Measurements from ENCODE around the gene PTPRT. TPM values are rescaled to one million over a fixed set of nuclear protein-coding genes. Genes with fewer than 3 reads are reported as not detected.

The PTPRT gene
- total and polyA plus RNA-seq, 4 donors, result 0.14 to 2.8 (median 0.40) TPM

DNA sequence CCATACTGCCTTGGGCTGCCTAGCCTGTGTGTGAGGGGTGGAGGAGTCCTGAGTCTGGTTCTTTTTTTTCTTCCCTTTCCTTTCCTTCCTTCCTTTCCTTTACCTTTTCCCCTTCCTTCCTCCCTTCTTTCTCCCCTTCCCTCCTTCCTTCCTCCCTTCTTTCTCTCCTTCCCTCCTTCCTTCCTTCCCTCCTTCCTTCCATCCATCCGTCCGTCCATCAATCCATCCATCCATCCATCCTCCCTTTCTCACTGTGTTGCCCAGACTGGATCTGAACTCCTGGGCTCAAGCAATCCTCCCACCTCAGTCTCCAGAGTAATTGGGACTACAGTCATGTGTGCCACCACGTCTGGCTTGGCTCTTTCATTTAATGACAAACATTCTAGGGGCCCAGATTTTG lies 820.8 kb downstream of the PTPRT start:
- WGBS, result 63% methylated on average over 3 of the region's 3 CpGs
- Histone ChIP-seq H3K4me1 (ENCODE audit: control insufficient read depth in 4 of 4, insufficient read depth in 4 of 4, low read length in 3 of 4) (no peaks in the 10 kb centered on the region), H3K27me3 (ENCODE audit: control insufficient read depth in 4 of 4, insufficient read depth in 4 of 4, low read length in 3 of 4) (peaks cover 0 to 8% (median 2%) of the 10 kb centered on the region in 4 donors), H3K36me3 (ENCODE audit: control insufficient read depth in 4 of 4, insufficient read depth in 3 of 4, low read depth in 1 of 4, low read length in 3 of 4) (no peaks in the 10 kb centered on the region), H3K4me3 (ENCODE audit: low read depth in 1 of 3, low read length in 3 of 3) (no peak overlapping the region), H3K9ac (ENCODE audit: low read depth in 1 of 2, low read length in 2 of 2) (no peak overlapping the region), H3K9me3 (ENCODE audit: control insufficient read depth in 4 of 4, low read length in 3 of 4) (no peaks in the 10 kb centered on the region), H3K27ac (ENCODE audit: low read depth in 1 of 2, low read length in 2 of 2) (no peak overlapping the region)
- no peak for DNase-seq (ENCODE audit: low spot score)
- TF ChIP-seq HNF4A (conservative IDR thresholded peaks at IDR 0.05) (no peak), YY1 (IDR thresholded peaks at IDR 0.05) (no peak), REST (IDR thresholded peaks at IDR 0.05) (no peak), ATF3 (IDR thresholded peaks at IDR 0.05) (no peak), MAX (IDR thresholded peaks at IDR 0.05) (no peak), FOXA2 (IDR thresholded peaks at IDR 0.05) (no peak), ZBTB33 (IDR thresholded peaks at IDR 0.05) (no peak), CTCF (IDR thresholded peaks at IDR 0.05; ENCODE audit: low read depth, low read length, missing input control) (no peak)

DNA sequence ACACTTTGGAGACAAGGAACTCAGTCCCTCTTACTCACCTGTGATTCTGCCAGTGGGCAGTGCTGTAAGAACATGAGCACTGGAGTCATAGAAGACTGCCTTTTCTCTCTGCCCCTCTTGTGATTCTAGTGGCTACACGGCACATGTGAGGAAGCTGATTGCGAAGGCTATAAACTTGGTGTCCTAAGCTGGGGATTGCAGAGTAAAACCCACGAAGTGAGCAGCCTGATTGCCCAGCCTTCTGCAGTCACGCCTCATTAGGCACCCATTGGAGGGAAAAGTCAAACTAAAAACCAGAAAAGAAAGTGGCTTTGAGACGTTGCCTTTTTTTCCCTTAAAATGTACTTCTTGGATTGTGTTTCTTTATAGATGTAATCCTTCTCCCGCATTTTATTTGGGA lies 823.1 kb downstream of the PTPRT start:
- no peak overlapping the region for H3K27ac ChIP-seq (ENCODE audit: low read depth in 1 of 2, low read length in 2 of 2)
- no peaks in the 10 kb centered on the region for H3K36me3 ChIP-seq (ENCODE audit: control insufficient read depth in 4 of 4, insufficient read depth in 3 of 4, low read depth in 1 of 4, low read length in 3 of 4)
- no peak overlapping the region for H3K4me3 ChIP-seq (ENCODE audit: low read depth in 1 of 3, low read length in 3 of 3)
- no peak overlapping the region for H3K9ac ChIP-seq (ENCODE audit: low read depth in 1 of 2, low read length in 2 of 2)
- no peak for DNase-seq (ENCODE audit: low spot score)
- TF ChIP-seq JUND (IDR thresholded peaks at IDR 0.05) (no peak), SP1 (IDR thresholded peaks at IDR 0.05) (no peak), YY1 (IDR thresholded peaks at IDR 0.05) (no peak), CTCF (IDR thresholded peaks at IDR 0.05; ENCODE audit: low read depth, low read length, missing input control) (no peak), FOXA1 (IDR thresholded peaks at IDR 0.05) (no peak), FOXA2 (IDR thresholded peaks at IDR 0.05) (no peak), EGR1 (IDR thresholded peaks at IDR 0.05; ENCODE audit: low read depth in 2 of 2) (no peak), NR2F2 (IDR thresholded peaks at IDR 0.05) (no peak), GABPA (IDR thresholded peaks at IDR 0.05 in 1 of 2, conservative IDR thresholded peaks at IDR 0.05 in 1 of 2) (no peak), HNF4G (IDR thresholded peaks at IDR 0.05) (no peak), TAF1 (conservative IDR thresholded peaks at IDR 0.05) (no peak), RAD21 (IDR thresholded peaks at IDR 0.05) (no peak), RXRA (IDR thresholded peaks at IDR 0.05) (no peak), ZBTB33 (IDR thresholded peaks at IDR 0.05) (no peak), HNF4A (conservative IDR thresholded peaks at IDR 0.05) (no peak)
- peaks cover 0 to 8% (median 2%) of the 10 kb centered on the region in 4 donors for H3K27me3 ChIP-seq (ENCODE audit: control insufficient read depth in 4 of 4, insufficient read depth in 4 of 4, low read length in 3 of 4)
- H3K9me3 ChIP-seq (ENCODE audit: control insufficient read depth in 4 of 4, low read length in 3 of 4), result no peaks in the 10 kb centered on the region
- 60% methylated on average over 6 of the region's 6 CpGs for WGBS
- no peaks in the 10 kb centered on the region for H3K4me1 ChIP-seq (ENCODE audit: control insufficient read depth in 4 of 4, insufficient read depth in 4 of 4, low read length in 3 of 4)

Data from liver (tissue), 9 donors.